Upper lobe of right lung (tissue), 1 donor: ENCODE results near the gene HLA-DMB. TPM values are rescaled to one million over a fixed set of nuclear protein-coding genes. Genes with fewer than 3 reads are reported as not detected.
A peak's percentile ranks its signal among the peaks of the same experiment; 100 is the strongest.
"Not testable (repeated sequence)": the region's sequence is repeated elsewhere in the genome, so short reads cannot be mapped to it uniquely, and the experiment has no call there.

Experiments
- ATAC-seq: fragments of 200-7000 bp; cut with Tn5 transposase; one replicate; pipeline ENCODE4 v1.9.1; 2020; ENCODE audit warnings: mild to moderate bottlenecking, moderate library complexity
- DNase-seq: peaks from one replicate; pipeline ENCODE4 v3.0.0-alpha.2; 2020
- H3K27ac ChIP-seq: fragments of 200-600 bp; one replicate; pipeline ENCODE4 v1.8.0; 2022
- H3K27me3 ChIP-seq: fragments of 200-600 bp; one replicate; pipeline ENCODE4 v1.8.0; 2022; ENCODE audit warnings: mild to moderate bottlenecking
- H3K36me3 ChIP-seq: fragments of 200-600 bp; one replicate; pipeline ENCODE4 v1.8.0; 2022
- H3K4me1 ChIP-seq: fragments of 200-600 bp; one replicate; pipeline ENCODE4 v1.8.0; 2022
- H3K4me3 ChIP-seq: fragments of 200-600 bp; one replicate; pipeline ENCODE4 v1.8.0; 2022; ENCODE audit warnings: mild to moderate bottlenecking
- H3K9me3 ChIP-seq: fragments of 200-600 bp; one replicate; pipeline ENCODE4 v1.8.0; 2022
- CTCF ChIP-seq: fragments of 200-600 bp; IDR thresholded peaks from one replicate; pipeline ENCODE4 v1.8.0; 2022; ENCODE audit warnings: antibody characterized with exemption
- intact Hi-C: fragments of 100-400 bp; cut with DNase I; formaldehyde crosslinking; loops from one replicate; pipeline ENCODE4 v1.11.0; 2022
- total RNA-seq: library from RNA; stranded (reverse); fragmentation: NEBNext Ultra II Directional; extraction: Animal tissue kit (Norgen Biotek cat#: 25700); gene quantifications from one replicate; pipeline ENCODE4 v1.2.1, GENCODE V29; 2021
- donor health status: DM: no; HTN: yes; CAD: no; lungs with severe emphysema.

The HLA-DMB gene
- total RNA-seq, 1 donor from 2014 or later = 140 TPM

- ATAC-seq = peak; percentile 74
- no peaks in the 10 kb centered on the region for H3K9me3 ChIP-seq
Measured at GRCh38 chr6:32943864-32944649, 3.2 kb upstream of the HLA-DMB start.

GRCh38 chr6:32942555-32943123 is 1.8 kb upstream of the HLA-DMB start:
- H3K36me3 ChIP-seq, H3K27me3 ChIP-seq, ATAC-seq, H3K9me3 ChIP-seq, intact Hi-C loops, H3K4me3 ChIP-seq, DNase-seq: not testable (repeated sequence)
- Histone ChIP-seq H3K27ac (peak overlapping the region; percentile 72), H3K4me1 (peaks cover 39% of the 10 kb centered on the region)

More at GRCh38 chr6:32943864-32944649, 3.2 kb upstream of the HLA-DMB start:
- H3K27me3 ChIP-seq = no peaks in the 10 kb centered on the region
- peaks cover 39% of the 10 kb centered on the region for H3K4me1 ChIP-seq
- peak overlapping the region; percentile 72 for H3K27ac ChIP-seq
- H3K36me3 ChIP-seq = no peaks in the 10 kb centered on the region
- no peak for DNase-seq
- TF ChIP-seq CTCF = no peak
- peak overlapping the region; percentile 14 for H3K4me3 ChIP-seq
- intact Hi-C loops = no loop called here

- peaks cover 8% of the 10 kb centered on the region for H3K36me3 ChIP-seq
- no peak for DNase-seq
- H3K4me3 ChIP-seq = peak overlapping the region; percentile 1
- H3K27me3 ChIP-seq = no peaks in the 10 kb centered on the region
- TF ChIP-seq CTCF = no peak
- no peaks in the 10 kb centered on the region for H3K9me3 ChIP-seq
- H3K27ac ChIP-seq = peak overlapping the region; percentile 89
- ATAC-seq = peak; percentile 2
- H3K4me1 ChIP-seq = peaks cover 39% of the 10 kb centered on the region
- intact Hi-C loops = no loop called here
Measured at GRCh38 chr6:32941214-32941768, 463 bp upstream of the HLA-DMB start.

- H3K27ac ChIP-seq = no peak overlapping the region
- intact Hi-C loops = loop anchor here (5.0 kb wide), 1 partner anchor 39 kb away; no protein-coding TSS in a partner anchor
- no peak for TF ChIP-seq CTCF
Measured at GRCh38 chr6:32938494-32938893, 2.3 kb downstream of the HLA-DMB start.

GRCh38 chr6:32937230-32937633 is 3.6 kb downstream of the HLA-DMB start:
- DNase-seq (no peak), ATAC-seq (peak; percentile 55)
- H3K27me3 ChIP-seq = no peaks in the 10 kb centered on the region
- H3K27ac ChIP-seq = peak overlapping the region; percentile 60
- no peaks in the 10 kb centered on the region for H3K9me3 ChIP-seq
- intact Hi-C loops = loop anchor here (5.0 kb wide), 1 partner anchor 40 kb away; no protein-coding TSS in a partner anchor
- no peak overlapping the region for H3K4me3 ChIP-seq
- TF ChIP-seq CTCF = no peak
- peaks cover 11% of the 10 kb centered on the region for H3K36me3 ChIP-seq
- H3K4me1 ChIP-seq = peaks cover 19% of the 10 kb centered on the region

More at GRCh38 chr6:32938494-32938893, 2.3 kb downstream of the HLA-DMB start:
- Histone ChIP-seq H3K9me3 (no peaks in the 10 kb centered on the region), H3K27me3 (no peaks in the 10 kb centered on the region), H3K4me1 (peaks cover 32% of the 10 kb centered on the region), H3K36me3 (peaks cover 11% of the 10 kb centered on the region), H3K4me3 (no peak overlapping the region)
- DNase-seq (no peak), ATAC-seq (no peak)
